HL-60 (cell line): ENCODE measurements around the gene CLEC3A.

Experiments
- GABPA ChIP-seq: IDR thresholded peaks from 2 replicates; pipeline ENCODE4 v1.6.1; 2012; ENCODE audit warnings: low read depth
- POLR2AphosphoS5 ChIP-seq: IDR thresholded peaks from 2 replicates; pipeline ENCODE4 v1.6.1; 2012; ENCODE audit warnings: low read depth
- TF ChIP-seq, protein P1 (sequence below): IDR thresholded peaks from one replicate; pipeline ENCODE4 v1.5.1; 2011; ENCODE audit warnings: low read length, control low read depth, inconsistent platforms; ENCODE audit not compliant: insufficient read depth

DNA sequence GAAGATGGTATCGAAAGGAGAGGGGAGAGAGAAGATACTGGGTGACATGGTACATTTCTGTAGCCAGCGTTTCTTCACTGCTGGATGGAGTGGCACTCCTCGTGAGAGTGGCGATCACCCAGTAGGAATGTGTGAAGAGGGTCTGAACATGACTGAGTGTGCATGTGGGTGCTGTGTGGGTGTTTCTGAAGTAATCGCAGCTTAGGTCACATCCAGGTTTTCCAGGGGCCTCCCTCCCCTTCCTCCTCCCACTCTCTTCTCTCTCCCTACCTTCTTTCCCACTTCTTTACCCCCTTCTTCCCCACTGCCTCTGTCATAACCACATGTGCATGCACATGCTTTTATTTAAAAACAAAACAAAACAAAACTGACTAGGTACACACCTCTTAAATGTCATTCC lies 1.8 kb downstream of the CLEC3A start:
- TF ChIP-seq, protein P1, sequence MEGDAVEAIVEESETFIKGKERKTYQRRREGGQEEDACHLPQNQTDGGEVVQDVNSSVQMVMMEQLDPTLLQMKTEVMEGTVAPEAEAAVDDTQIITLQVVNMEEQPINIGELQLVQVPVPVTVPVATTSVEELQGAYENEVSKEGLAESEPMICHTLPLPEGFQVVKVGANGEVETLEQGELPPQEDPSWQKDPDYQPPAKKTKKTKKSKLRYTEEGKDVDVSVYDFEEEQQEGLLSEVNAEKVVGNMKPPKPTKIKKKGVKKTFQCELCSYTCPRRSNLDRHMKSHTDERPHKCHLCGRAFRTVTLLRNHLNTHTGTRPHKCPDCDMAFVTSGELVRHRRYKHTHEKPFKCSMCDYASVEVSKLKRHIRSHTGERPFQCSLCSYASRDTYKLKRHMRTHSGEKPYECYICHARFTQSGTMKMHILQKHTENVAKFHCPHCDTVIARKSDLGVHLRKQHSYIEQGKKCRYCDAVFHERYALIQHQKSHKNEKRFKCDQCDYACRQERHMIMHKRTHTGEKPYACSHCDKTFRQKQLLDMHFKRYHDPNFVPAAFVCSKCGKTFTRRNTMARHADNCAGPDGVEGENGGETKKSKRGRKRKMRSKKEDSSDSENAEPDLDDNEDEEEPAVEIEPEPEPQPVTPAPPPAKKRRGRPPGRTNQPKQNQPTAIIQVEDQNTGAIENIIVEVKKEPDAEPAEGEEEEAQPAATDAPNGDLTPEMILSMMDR: no peak
- TF ChIP-seq POLR2AphosphoS5 (no peak), GABPA (no peak)
